DMS 273 (cell line): ENCODE measurements around the gene NR2C2AP.

Experiments used
- DNase-seq: peaks from one replicate; lab custom pipeline; 2025; ENCODE audit not compliant: unreplicated experiment; lab: John Stamatoyannopoulos, UW

The NR2C2AP gene

DNA sequence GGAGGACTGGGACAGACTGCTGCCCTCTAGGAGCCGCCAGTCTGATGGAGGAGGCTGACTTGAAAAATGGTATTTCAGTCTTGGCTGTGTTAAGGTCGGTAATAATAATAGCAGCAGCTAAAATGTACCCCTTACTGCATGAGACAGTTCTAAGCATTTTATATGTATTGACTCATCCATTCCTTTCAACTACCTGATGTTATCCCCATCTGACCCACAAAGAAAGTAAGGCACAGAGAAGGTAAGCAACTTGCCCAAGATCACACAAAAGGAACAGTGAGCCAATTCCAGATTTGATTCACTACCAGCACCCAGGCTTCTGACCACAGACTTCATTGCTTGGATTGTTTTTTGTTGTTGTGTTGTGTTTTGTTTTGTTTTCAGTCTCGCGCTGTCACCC is 12.6 kb upstream of the NR2C2AP start:
- no peak for DNase-seq

GRCh38 chr19:19214892-19215291 is 11.7 kb upstream of the NR2C2AP start:
- peak; percentile 74 for DNase-seq

- DNase-seq: peak; percentile 79
Measured at GRCh38 chr19:19214159-19214490, 10.9 kb upstream of the NR2C2AP start.

DNA sequence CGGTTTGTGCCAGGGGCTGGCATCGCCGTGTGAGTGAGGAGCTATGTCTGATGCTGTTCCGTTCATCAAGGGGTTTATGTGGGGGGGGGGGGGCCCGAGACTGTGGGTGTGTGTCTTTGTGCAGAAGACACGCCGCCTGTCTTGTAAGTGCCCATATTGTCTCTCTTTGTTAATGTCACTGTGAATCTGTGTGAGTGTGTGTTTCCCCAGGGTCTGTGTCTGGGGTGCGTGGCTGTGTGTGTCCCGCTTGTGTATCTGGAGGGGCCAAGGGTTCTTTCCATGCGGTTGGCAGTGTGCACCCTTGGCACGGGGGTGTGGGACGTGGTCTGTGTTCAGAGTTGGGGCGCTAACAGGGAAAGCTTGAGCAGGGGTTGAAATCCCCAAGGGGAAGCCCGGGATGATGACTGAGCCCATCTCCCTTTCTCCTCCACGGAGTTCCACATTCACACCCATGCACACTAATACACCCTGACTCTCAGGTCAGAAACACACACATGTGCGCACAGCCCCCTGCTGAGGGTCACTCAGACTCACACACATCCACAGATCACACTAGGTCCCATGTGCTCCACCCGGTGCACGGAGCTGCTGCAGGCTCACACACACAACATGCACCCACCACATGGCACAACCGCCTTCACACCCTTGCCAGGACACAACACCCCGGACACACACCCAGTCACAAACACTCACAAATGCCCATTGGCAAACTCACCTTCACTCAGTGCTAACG is 10.4 kb upstream of the NR2C2AP start:
- no peak for DNase-seq

GRCh38 chr19:19212916-19213315 is 9.7 kb upstream of the NR2C2AP start:
- no peak for DNase-seq

DNA sequence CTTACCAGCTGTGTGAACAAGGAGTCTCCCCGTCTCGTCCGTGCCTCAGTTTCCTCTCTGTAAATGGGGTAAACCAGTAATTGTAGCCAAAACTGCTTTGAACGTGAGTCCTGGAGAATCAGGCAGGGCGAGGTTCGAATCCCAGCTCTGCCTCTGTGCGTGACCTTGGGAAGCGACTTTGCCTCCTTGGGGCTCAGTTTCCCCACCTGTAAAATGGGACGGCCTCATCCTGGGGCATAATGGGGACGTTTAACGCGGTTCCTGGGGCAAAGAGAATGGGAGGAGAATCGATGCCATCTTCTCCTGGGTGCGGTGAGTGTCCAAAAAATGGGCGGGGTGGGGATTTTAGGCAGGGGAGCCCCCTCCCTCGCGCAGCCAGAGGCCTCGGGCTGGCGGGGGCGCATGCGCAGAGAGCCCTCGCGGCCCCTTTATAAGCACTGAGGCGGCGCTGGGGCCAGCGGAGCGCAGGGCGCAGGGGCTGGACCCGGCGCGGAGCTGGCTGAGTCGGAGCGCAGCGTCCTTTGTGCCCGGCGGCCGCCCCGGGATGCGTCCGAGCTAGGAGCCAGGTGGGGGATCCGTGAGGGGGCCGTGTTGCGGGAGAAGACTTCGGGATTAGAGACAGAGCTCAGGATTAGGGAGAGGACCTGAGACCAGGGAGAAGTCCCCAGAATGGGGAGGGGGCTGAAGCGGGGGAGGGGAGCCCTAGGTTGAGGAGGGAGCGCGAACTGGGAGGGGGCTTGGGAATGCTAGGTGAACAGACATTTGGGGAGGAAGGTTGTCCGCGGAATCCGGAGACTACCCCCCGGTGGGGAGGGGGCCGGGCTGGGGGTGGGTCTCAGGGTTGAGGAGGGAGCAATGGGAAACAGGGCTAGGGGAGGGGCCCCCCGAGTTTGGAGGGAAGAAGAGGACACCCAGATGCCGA is 8.5 kb upstream of the NR2C2AP start, which contains the start of gene NCAN:
Gene NCAN (plus strand): TSS at position 460 of the 922 bp plus-strand sequence. CDS start 4,996 bp downstream, outside the sequence.
- DNase-seq: peak; percentile 71

DNA sequence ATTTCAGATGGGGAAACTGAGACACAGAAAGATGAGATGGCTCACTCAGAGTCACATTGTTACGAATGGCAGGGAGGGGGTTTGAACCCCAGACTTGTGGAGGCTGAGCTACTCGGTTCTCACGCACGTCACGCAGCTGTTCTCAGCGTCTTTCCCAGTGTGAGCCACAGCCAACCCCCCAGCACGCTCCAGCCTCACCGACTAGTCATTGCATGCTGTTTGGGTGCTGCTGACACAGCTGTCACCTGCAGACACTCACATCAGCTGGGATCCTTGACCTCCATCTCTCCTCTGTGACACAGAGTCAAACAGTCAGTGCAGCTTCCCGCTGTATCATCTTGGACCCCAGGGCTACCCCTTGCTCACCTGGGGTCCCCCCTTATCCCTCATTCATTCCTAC is 6.2 kb upstream of the NR2C2AP start:
- peak; percentile 50 for DNase-seq

GRCh38 chr19:19207637-19208572 is 4.7 kb upstream of the NR2C2AP start:
- peak; percentile 37 for DNase-seq

GRCh38 chr19:19206938-19207337 is 3.7 kb upstream of the NR2C2AP start:
- DNase-seq: no peak

DNA sequence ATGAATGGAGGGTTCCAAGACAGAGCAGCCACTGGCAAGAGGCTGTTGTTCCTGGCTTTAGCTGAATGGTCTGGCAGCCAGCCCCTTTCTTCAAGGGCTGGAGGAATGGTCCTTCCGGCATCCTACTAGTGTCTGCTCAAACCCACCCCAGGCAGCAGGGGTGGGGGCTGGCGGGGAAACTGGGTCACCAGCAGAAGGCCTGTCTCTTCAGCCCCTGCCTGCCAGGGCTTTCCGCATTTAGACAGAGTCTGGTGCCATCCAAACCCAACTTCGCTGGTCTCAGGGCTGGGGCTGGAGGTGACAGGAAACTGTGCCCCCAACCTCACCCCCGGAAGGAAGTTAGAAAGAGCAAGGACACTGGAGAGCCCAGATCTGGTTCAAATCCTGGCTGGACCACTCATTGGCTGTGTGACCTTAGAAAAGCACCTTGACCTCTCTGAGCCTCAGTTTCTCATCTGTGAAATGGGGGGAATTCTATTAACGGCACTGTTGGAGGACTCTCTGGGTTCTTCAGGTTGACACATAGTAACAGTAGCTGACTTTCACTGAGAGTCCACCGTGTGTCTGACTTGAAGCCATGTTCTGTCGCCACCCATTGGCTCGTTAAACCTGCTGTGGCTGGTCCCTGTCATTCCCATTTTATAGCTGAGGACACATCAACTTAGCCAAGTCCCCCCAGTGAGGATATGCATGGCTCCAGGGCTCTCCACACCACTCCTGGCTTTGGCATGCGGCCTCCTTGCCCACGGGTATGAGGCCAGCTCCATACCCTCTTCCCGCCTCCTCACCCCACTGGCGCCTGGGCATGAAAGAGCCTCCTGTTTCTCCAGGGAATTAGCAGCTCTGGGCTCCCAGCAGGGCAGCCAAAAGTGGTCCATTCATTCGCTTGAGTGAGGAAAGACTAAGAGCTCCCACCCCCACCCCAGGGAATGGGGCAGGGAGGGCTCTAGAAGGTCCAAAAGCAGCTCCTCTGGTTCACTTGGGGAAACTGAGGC is 2.5 kb upstream of the NR2C2AP start:
- no peak for DNase-seq

GRCh38 chr19:19204181-19204580 is 967 bp upstream of the NR2C2AP start:
- DNase-seq: peak; percentile 37

DNA sequence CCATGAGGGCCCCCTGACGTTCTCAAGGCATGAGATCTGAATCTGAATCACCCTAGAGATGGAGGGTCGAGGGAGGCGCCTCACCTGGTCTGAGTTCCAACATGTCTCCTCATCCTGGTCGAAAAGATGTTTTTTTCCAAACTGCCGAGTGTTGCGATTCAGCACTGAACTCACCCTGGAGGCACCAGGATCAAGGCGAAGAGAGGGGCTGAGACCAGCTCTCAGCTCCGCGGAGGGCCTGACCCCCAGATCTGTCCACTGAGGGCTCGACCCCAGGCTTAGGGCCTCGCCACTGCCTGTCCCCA is 555 bp downstream of the NR2C2AP start:
- DNase-seq: no peak

- DNase-seq: no peak
Measured at GRCh38 chr19:19201697-19202630, 1.2 kb downstream of the NR2C2AP start.

GRCh38 chr19:19193926-19194325 is 9.3 kb downstream of the NR2C2AP start:
- no peak for DNase-seq

GRCh38 chr19:19192910-19193423 is 10.2 kb downstream of the NR2C2AP start:
- DNase-seq: no peak

GRCh38 chr19:19192078-19192882 is 10.9 kb downstream of the NR2C2AP start, which contains the start of the genes BORCS8 and RFXANK:
TSS of gene BORCS8 (minus strand) at chr19:19192152. CDS start at chr19:19192117, 35 bp downstream.
TSS of gene RFXANK (plus strand) at chr19:19192258. CDS start at chr19:19193947, 1,689 bp downstream.
- DNase-seq: peak; percentile 100

DNA sequence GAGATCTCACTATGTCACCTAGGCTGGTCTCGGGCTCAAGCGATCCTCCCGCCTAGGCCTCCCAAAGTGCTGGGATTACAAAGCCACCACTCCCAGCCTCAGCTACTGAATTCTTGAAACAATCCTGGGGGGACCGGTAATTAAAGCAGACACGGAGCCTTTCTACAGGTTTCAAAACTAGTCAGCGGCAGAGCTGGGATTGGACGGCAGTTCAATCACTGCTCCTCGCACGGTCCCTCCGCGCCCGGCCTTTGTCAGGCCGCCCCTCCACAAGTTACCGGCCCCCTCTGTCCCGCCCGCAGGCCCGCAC is 11.5 kb downstream of the NR2C2AP start:
- no peak for DNase-seq

GRCh38 chr19:19186742-19187141 is 16.5 kb downstream of the NR2C2AP start:
- DNase-seq: no peak
